KMS-11 (cell line): ENCODE measurements around the gene ARVCF.

Source experiments
- H2AFZ ChIP-seq: fragments of 200-600 bp; sonication (generic); 2 replicates; pipeline ENCODE4 v1.6.1; 2016; ENCODE audit warnings: antibody characterized with exemption, mixed run types, low read depth
- H3K27ac ChIP-seq: fragments of 200-600 bp; sonication (generic); 2 replicates; pipeline ENCODE4 v1.6.1; 2016; ENCODE audit warnings: mild to moderate bottlenecking, mixed run types
- H3K27me3 ChIP-seq: fragments of 200-600 bp; sonication (generic); 2 replicates; pipeline ENCODE4 v1.6.1; 2017; ENCODE audit warnings: mild to moderate bottlenecking, low read depth, mixed run types, moderate library complexity; ENCODE audit not compliant: insufficient read depth
- H3K36me3 ChIP-seq: fragments of 200-600 bp; sonication (generic); 2 replicates; pipeline ENCODE4 v1.6.1; 2017; ENCODE audit warnings: mild to moderate bottlenecking, mixed run types; ENCODE audit not compliant: insufficient read depth
- H3K4me1 ChIP-seq: fragments of 200-600 bp; sonication (generic); 2 replicates; pipeline ENCODE4 v1.6.1; 2016; ENCODE audit warnings: mild to moderate bottlenecking, low read depth, mixed run types; ENCODE audit not compliant: poor library complexity, severe bottlenecking
- H3K4me2 ChIP-seq: fragments of 200-600 bp; sonication (generic); 2 replicates; pipeline ENCODE4 v1.7.0; 2016; ENCODE audit warnings: mild to moderate bottlenecking, mixed run types
- H3K4me3 ChIP-seq: fragments of 200-600 bp; sonication (generic); IDR thresholded peaks from 2 replicates; pipeline ENCODE4 v1.6.1; 2017; ENCODE audit warnings: low read depth, low read length, mixed read lengths; ENCODE audit not compliant: insufficient read depth
- H3K79me2 ChIP-seq: fragments of 200-600 bp; sonication (generic); 2 replicates; pipeline ENCODE4 v1.6.1; 2016; ENCODE audit warnings: low read depth, mixed run types; ENCODE audit not compliant: insufficient read depth
- H3K9ac ChIP-seq: fragments of 200-600 bp; sonication (generic); 2 replicates; pipeline ENCODE4 v1.6.1; 2016; ENCODE audit warnings: mild to moderate bottlenecking, mixed run types
- H4K20me1 ChIP-seq: fragments of 200-600 bp; sonication (generic); 2 replicates; pipeline ENCODE4 v1.6.1; 2016; ENCODE audit warnings: mild to moderate bottlenecking, mixed run types; ENCODE audit not compliant: insufficient read depth
- TF ChIP-seq, protein P1 (sequence below): fragments of 200-600 bp; sonication (generic); conservative IDR thresholded peaks from 2 replicates; pipeline ENCODE4 v1.6.1; 2017; ENCODE audit warnings: low read depth, mild to moderate bottlenecking, antibody characterized with exemption, low read length, moderate library complexity, mixed read lengths

Gene ARVCF

DNA sequence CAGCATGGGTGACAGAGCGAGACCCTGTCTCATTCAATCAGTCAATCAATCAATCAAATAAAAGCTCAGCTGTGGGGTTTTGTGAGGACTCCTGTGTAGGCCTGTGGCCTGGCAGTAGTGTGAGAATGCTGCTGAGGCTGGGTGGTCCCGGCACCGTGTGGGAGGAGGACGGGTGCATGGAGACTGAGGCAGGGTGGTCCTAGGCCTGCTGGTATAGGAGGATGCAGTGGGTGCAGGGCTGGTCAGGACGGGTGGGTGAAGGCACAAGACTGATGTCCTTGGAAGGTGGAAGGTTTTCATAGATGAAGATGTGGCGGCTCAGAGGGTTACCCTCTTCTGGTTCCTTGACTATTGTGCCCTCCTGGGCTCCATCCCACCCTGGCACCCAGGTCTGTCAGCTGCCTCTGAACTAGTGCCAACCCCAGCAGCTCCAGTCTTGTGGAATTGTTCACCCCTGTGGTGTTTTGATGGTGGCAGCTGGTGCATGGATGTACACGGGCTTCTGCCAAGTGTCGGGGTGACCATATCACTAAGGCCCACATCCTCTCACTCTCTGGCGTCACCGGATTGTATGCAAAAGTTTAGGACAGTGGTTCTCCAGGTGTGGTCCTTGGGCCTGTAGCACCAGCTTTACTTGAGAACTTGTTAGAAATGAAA, 28.0 kb upstream of the ARVCF start:
- Histone ChIP-seq H3K4me2 (no peak overlapping the region), H3K4me1 (no peaks in the 10 kb centered on the region), H3K4me3 (no peak overlapping the region), H3K79me2 (no peaks in the 10 kb centered on the region), H3K27me3 (no peaks in the 10 kb centered on the region), H4K20me1 (no peaks in the 10 kb centered on the region), H3K9ac (no peak overlapping the region), H3K27ac (no peak overlapping the region), H3K36me3 (no peaks in the 10 kb centered on the region), H2AFZ (no peak overlapping the region)
- TF ChIP-seq, protein P1, sequence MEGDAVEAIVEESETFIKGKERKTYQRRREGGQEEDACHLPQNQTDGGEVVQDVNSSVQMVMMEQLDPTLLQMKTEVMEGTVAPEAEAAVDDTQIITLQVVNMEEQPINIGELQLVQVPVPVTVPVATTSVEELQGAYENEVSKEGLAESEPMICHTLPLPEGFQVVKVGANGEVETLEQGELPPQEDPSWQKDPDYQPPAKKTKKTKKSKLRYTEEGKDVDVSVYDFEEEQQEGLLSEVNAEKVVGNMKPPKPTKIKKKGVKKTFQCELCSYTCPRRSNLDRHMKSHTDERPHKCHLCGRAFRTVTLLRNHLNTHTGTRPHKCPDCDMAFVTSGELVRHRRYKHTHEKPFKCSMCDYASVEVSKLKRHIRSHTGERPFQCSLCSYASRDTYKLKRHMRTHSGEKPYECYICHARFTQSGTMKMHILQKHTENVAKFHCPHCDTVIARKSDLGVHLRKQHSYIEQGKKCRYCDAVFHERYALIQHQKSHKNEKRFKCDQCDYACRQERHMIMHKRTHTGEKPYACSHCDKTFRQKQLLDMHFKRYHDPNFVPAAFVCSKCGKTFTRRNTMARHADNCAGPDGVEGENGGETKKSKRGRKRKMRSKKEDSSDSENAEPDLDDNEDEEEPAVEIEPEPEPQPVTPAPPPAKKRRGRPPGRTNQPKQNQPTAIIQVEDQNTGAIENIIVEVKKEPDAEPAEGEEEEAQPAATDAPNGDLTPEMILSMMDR, result no peak

DNA sequence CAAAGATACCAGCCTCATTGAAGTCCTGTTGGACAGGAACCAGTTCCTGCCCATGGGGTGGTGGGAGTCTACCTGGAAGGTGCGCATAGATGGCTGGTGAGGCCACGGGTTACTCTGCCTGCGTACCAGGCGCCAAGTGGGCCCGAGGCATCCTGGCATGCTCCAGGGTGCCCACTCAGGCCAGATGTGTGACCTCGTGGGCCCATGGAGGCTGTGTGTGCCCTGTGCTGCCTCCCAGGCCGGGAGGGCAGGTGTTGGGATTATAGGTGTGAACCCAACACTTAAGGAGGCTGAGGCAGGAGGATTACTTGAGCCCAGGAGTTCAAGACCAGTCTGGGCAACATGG, 27.3 kb upstream of the ARVCF start:
- Histone ChIP-seq H3K27me3 (no peaks in the 10 kb centered on the region), H3K4me1 (no peaks in the 10 kb centered on the region), H4K20me1 (no peaks in the 10 kb centered on the region), H3K4me2 (no peak overlapping the region), H3K9ac (no peak overlapping the region), H3K27ac (no peak overlapping the region), H3K79me2 (no peaks in the 10 kb centered on the region), H3K36me3 (no peaks in the 10 kb centered on the region), H3K4me3 (no peak overlapping the region), H2AFZ (no peak overlapping the region)
- TF ChIP-seq, protein P1, result no peak

DNA sequence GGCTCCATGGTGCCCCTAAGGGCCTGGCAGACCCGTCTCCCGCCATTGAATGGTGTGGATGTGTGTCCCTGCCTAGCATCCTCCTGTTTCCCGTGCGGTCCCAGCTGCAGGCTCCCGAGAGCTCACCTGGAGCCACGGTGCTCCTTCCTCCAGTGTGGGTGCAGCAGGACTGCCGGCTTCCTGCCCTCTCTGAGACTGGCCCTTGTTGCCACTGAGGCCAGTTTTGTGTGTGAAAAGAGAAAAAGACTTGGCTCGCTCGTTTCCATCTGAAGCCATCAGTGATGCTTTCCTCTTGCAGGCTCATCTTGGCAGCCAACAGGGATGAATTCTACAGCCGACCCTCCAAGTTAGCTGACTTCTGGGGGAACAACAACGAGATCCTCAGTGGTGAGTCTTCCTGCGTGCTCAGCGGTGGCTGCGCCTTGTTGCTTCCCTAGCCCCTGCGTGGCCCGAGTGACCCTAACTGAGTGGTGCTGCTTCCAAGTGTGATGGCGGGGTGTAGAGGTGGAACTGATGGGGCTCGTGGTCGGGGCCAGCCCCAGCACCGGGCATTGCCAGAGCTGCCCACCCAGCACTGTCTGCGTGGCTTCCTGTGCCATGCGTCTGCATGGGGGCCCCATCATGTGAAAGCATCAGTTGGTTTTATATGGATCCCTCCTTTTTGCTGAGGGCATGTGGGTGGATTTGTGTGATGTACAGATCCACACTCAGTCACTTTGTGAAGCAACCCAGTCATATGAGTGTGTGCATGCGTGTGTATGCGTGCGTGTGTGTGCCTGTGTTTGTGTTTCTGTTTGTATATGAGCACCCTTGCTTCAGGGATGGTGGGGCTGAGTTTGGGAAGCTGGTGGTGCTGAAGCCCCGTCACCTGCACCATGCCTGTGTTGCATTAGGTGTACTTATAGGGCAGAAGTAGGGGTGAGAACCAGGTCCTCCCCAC, 26.7 kb upstream of the ARVCF start:
- H3K27me3 ChIP-seq, result no peaks in the 10 kb centered on the region
- H3K4me2 ChIP-seq, result no peak overlapping the region
- H3K79me2 ChIP-seq, result no peaks in the 10 kb centered on the region
- no peak overlapping the region for H3K27ac ChIP-seq
- H4K20me1 ChIP-seq, result no peaks in the 10 kb centered on the region
- TF ChIP-seq, protein P1, result no peak
- H3K36me3 ChIP-seq, result no peaks in the 10 kb centered on the region
- no peak overlapping the region for H3K4me3 ChIP-seq
- no peak overlapping the region for H3K9ac ChIP-seq
- H3K4me1 ChIP-seq, result no peaks in the 10 kb centered on the region
- H2AFZ ChIP-seq, result no peak overlapping the region

DNA sequence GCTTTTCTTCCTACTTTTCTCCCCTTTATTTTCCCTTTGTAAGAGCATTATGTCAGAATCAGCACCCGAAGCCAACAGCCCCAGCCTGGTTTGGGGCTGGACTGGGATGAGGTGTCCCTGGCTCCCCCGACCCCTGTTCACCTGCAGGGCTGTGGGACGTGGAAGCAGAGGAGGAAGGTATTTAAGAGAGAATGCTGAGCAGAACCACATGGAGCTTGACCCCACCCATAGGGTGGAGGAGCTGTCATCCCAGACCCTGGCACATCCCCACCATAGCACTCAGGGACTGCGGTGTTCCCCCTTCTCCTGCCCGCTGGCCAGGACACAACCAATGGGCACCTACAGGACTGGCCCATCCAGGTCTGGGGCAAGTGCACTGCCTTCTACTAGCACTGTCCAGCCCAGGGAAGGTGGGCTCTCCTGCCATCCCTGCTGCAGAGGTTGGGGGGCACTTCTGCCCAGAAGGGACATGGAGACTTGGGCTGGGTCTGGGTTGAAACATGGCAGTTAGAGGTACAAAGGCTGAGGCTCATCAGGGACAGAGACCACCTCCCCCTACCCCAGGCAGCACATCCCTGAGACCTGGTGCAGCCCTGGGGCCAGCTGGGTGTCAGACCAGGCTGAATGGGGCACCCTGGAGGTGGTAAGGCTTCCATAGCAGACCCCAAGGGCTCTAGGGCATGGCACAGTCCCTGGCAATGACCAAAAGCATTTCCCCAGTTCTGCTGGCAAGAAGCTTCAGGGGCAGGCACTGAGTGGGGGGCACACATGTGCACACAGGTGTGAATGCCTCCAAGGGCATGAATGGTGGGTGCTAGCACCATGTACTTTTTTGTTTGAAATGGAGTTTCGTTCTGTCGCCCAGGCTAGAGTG, 23.9 kb upstream of the ARVCF start:
- Histone ChIP-seq H3K27ac (no peak overlapping the region), H3K9ac (no peak overlapping the region), H2AFZ (no peak overlapping the region), H3K4me1 (peaks cover 16% of the 10 kb centered on the region), H3K79me2 (no peaks in the 10 kb centered on the region), H3K36me3 (no peaks in the 10 kb centered on the region), H3K4me3 (no peak overlapping the region), H4K20me1 (no peaks in the 10 kb centered on the region), H3K27me3 (no peaks in the 10 kb centered on the region), H3K4me2 (no peak overlapping the region)
- TF ChIP-seq, protein P1, result no peak
